ENCODE data around the gene HEXA.

GRCh38 chr15:72315706-72316370 is 60.0 kb downstream of the HEXA start:
- TF ChIP-seq, protein P1, sequence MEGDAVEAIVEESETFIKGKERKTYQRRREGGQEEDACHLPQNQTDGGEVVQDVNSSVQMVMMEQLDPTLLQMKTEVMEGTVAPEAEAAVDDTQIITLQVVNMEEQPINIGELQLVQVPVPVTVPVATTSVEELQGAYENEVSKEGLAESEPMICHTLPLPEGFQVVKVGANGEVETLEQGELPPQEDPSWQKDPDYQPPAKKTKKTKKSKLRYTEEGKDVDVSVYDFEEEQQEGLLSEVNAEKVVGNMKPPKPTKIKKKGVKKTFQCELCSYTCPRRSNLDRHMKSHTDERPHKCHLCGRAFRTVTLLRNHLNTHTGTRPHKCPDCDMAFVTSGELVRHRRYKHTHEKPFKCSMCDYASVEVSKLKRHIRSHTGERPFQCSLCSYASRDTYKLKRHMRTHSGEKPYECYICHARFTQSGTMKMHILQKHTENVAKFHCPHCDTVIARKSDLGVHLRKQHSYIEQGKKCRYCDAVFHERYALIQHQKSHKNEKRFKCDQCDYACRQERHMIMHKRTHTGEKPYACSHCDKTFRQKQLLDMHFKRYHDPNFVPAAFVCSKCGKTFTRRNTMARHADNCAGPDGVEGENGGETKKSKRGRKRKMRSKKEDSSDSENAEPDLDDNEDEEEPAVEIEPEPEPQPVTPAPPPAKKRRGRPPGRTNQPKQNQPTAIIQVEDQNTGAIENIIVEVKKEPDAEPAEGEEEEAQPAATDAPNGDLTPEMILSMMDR (conservative IDR thresholded peaks at IDR 0.05 in 1 of 2, IDR thresholded peaks at IDR 0.05 in 1 of 2; ENCODE audit: low read depth in 1 of 2, low read length in 2 of 2): no peak
- TF ChIP-seq EZH2 (IDR thresholded peaks at IDR 0.05; ENCODE audit: low read length, missing control alignments): no peak
